ENCODE results near the gene CD207. TPM values are rescaled to one million over a fixed set of nuclear protein-coding genes. Genes with fewer than 3 reads are reported as not detected.
"Not testable (repeated sequence)": the region's sequence is repeated elsewhere in the genome, so short reads cannot be mapped to it uniquely, and the experiment has no call there.

CD207 gene
- total and polyA plus RNA-seq, 4 experiments from 2014 or later: not detected

DNA sequence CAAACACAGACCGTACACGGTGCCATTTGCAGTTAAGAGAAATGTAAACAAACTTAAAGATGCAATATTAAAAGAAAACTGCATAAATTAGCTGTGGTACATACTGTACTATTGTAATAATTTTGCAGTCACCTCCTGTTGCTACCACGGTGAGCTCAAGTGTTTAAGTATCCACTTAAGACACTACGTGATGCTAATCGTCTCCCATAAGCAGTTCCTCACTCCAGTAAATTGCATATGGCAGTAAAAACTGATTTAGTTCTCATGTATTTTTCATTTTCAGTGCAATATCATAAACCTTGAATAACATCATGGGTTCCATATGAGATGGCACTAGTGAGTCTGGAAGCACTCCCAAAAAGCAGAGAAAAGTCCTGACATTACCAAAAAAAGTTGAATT is 29.6 kb downstream of the CD207 start:
- Mint-ChIP-seq H3K4me3 (no peak overlapping the region), H3K27ac (no peak overlapping the region), H3K36me3 (no peaks in the 10 kb centered on the region), H3K9me3 (peaks cover 0 to 1% (median 0%) of the 10 kb centered on the region in 8 donors), H3K4me1 (peaks cover 0 to 1% (median 0%) of the 10 kb centered on the region in 4 donors), H3K27me3 (peaks cover 2 to 5% of the 10 kb centered on the region in 2 donors)
- no peaks in the 10 kb centered on the region for H3K9me3 ChIP-seq (ENCODE audit: control insufficient read depth in 1 of 2, low read length in 2 of 2)
- H3K4me1 ChIP-seq (ENCODE audit: insufficient read depth, low read length): no peaks in the 10 kb centered on the region
- H3K4me3 ChIP-seq (ENCODE audit: low read length in 2 of 2): no peak overlapping the region
- H3K27me3 ChIP-seq (ENCODE audit: insufficient read depth, low read length): no peaks in the 10 kb centered on the region
- DNase-seq: no peak
- no peak overlapping the region for H3K27ac ChIP-seq (ENCODE audit: low read depth, low read length)
- intact Hi-C loops (cut with micrococcal nuclease): no loop called here
- ChIA-PET POLR2A (ENCODE audit: partially characterized antibody) (no interaction called here), CTCF (ENCODE audit: partially characterized antibody) (no interaction called here)
- no peaks in the 10 kb centered on the region for H3K36me3 ChIP-seq (ENCODE audit: insufficient read depth, low read length)

DNA sequence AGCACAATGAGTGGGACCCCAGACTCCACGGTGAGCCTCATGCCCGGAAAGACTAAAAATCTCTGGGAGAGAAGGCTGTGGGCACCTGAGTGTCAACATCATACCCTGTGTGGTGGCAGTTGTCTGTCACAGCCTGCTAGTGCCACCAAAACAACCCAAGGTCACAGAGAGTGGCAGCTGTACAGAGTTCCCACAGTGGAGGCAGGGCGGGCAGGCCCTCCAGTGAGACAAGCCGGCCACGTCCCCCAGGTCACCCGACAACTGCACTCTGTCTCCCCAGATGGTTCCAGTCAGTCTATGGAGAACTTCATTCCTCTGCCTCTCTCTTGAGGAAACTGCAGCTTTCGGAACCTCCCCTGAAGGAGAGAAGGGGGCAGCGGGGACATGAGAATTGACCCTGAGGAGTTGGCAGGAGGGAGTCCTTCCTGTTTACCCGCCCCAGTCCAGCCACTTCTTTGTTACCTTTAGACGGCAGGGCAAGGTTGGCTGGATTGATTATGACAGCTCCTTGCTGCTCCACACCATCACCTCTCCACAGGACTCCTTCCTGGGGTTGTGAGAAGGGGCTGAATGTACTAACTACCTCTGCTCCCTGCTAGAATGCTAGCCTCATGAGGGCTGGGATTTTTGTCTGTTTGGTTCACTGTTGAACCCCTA is 33.9 kb downstream of the CD207 start:
- DNase-seq: no peak
- Mint-ChIP-seq H3K27me3 (peaks cover 6 to 16% of the 10 kb centered on the region in 2 donors), H3K36me3 (peaks cover 0 to 7% of the 10 kb centered on the region in 2 donors), H3K4me1 (no peaks in the 10 kb centered on the region), H3K4me3 (no peak overlapping the region), H3K9me3 (peaks cover 0 to 10% (median 5%) of the 10 kb centered on the region in 8 donors), H3K27ac (no peak overlapping the region)
- Histone ChIP-seq H3K36me3 (ENCODE audit: insufficient read depth, low read length) (no peaks in the 10 kb centered on the region), H3K4me1 (ENCODE audit: insufficient read depth, low read length) (no peaks in the 10 kb centered on the region), H3K4me3 (ENCODE audit: low read length in 2 of 2) (no peak overlapping the region), H3K27me3 (ENCODE audit: insufficient read depth, low read length) (no peaks in the 10 kb centered on the region), H3K27ac (ENCODE audit: low read depth, low read length) (no peak overlapping the region), H3K9me3 (ENCODE audit: control insufficient read depth in 1 of 2, low read length in 2 of 2) (no peaks in the 10 kb centered on the region)
- intact Hi-C loops (cut with micrococcal nuclease): no loop called here
- ChIA-PET CTCF (ENCODE audit: partially characterized antibody) (no interaction called here), POLR2A (ENCODE audit: partially characterized antibody) (no interaction called here)

DNA sequence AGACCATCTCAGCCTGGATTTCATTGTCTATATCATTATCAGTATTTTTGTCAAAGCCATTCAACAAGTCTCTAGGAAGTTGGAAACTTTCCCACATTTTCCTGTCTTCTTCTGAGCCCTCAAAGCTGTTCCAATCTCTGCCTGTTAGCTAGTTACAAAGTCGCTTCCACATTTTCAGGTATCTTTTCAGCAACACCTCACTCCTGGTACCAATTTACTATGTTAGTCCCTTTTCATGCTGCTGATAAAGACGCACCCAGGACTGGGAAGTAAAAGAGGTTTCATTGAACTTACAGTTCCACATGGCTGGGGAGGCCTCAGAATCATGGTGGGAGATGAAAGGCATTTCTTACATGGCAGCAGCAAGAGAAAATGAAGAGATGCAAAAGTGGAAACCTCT is 35.9 kb downstream of the CD207 start:
- Histone ChIP-seq H3K27me3 (ENCODE audit: insufficient read depth, low read length) (no peaks in the 10 kb centered on the region), H3K4me3 (ENCODE audit: low read length in 2 of 2) (no peak overlapping the region), H3K9me3 (ENCODE audit: control insufficient read depth in 1 of 2, low read length in 2 of 2) (no peaks in the 10 kb centered on the region), H3K27ac (ENCODE audit: low read depth, low read length) (no peak overlapping the region), H3K36me3 (ENCODE audit: insufficient read depth, low read length) (no peaks in the 10 kb centered on the region), H3K4me1 (ENCODE audit: insufficient read depth, low read length) (no peaks in the 10 kb centered on the region)
- Mint-ChIP-seq H3K27ac (no peak overlapping the region), H3K4me1 (no peaks in the 10 kb centered on the region), H3K36me3 (peaks cover 0 to 7% of the 10 kb centered on the region in 2 donors), H3K4me3 (no peak overlapping the region), H3K27me3 (peaks cover 5 to 15% of the 10 kb centered on the region in 2 donors), H3K9me3 (peaks cover 0 to 10% (median 5%) of the 10 kb centered on the region in 8 donors)
- intact Hi-C loops (cut with micrococcal nuclease): no loop called here
- no peak for DNase-seq
- ChIA-PET CTCF (ENCODE audit: partially characterized antibody) (no interaction called here), POLR2A (ENCODE audit: partially characterized antibody) (no interaction called here)

DNA sequence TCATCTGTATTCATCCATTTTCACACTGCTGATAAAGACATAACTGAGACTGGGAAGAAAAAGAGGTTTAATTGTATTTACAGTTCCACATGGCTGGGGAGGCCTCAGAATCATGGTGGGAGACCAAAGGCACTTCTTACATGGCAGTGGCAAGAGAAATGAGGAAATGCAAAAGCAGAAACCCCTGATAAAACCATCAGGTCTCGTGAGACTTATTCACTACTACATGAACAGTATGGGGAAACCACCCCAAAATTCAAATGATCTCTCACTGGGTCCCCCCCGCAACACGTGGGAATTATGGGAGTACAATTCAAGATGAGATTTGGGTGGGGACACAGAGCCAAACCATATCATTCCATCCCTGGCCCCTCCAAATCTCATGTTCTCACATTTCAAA is 37.6 kb downstream of the CD207 start:
- H3K4me3 Mint-ChIP-seq; H3K27me3 ChIP-seq (ENCODE audit: insufficient read depth, low read length); H3K27ac Mint-ChIP-seq; CTCF ChIA-PET (ENCODE audit: partially characterized antibody); H3K9me3 ChIP-seq (ENCODE audit: control insufficient read depth in 1 of 2, low read length in 2 of 2); intact Hi-C loops (cut with micrococcal nuclease); DNase-seq; H3K27ac ChIP-seq (ENCODE audit: low read depth, low read length); H3K36me3 Mint-ChIP-seq; H3K4me1 ChIP-seq (ENCODE audit: insufficient read depth, low read length); POLR2A ChIA-PET (ENCODE audit: partially characterized antibody); H3K4me3 ChIP-seq (ENCODE audit: low read length in 2 of 2); H3K4me1 Mint-ChIP-seq; H3K36me3 ChIP-seq (ENCODE audit: insufficient read depth, low read length): not testable (repeated sequence)
- Mint-ChIP-seq H3K27me3 (peaks cover 8 to 21% of the 10 kb centered on the region in 2 donors), H3K9me3 (peaks cover 0 to 10% (median 4%) of the 10 kb centered on the region in 8 donors)

DNA sequence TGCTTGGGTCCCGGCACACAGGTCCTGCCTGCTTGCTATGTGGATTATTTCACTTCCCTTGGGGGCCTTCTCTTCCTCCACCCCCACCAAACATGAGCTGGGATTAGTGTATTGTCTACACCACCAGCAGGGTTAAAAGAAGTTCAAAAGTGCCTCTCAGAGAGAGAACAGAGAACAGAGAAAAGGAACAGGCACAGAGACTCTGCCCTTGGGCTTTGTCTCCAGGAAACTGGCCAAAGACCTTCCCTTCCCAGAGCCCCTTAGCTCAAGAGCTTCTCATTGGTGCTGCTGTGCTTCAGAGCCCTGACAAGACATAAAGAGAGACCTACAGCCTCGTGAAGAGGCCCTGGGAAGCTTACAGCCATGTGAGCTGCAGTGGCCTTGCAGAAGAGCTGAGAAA is 38.1 kb downstream of the CD207 start:
- Histone ChIP-seq H3K4me3 (ENCODE audit: low read length in 2 of 2) (no peak overlapping the region), H3K9me3 (ENCODE audit: control insufficient read depth in 1 of 2, low read length in 2 of 2) (no peaks in the 10 kb centered on the region), H3K36me3 (ENCODE audit: insufficient read depth, low read length) (no peaks in the 10 kb centered on the region), H3K27me3 (ENCODE audit: insufficient read depth, low read length) (no peaks in the 10 kb centered on the region), H3K4me1 (ENCODE audit: insufficient read depth, low read length) (no peaks in the 10 kb centered on the region), H3K27ac (ENCODE audit: low read depth, low read length) (no peak overlapping the region)
- intact Hi-C loops (cut with micrococcal nuclease): no loop called here
- DNase-seq: no peak
- Mint-ChIP-seq H3K4me3 (no peak overlapping the region), H3K27ac (no peak overlapping the region), H3K9me3 (peaks cover 0 to 10% (median 4%) of the 10 kb centered on the region in 8 donors), H3K36me3 (peaks cover 0 to 7% of the 10 kb centered on the region in 2 donors), H3K4me1 (no peaks in the 10 kb centered on the region), H3K27me3 (peaks cover 12 to 25% of the 10 kb centered on the region in 2 donors)
- POLR2A ChIA-PET (ENCODE audit: partially characterized antibody): no interaction called here
- CTCF ChIA-PET (ENCODE audit: partially characterized antibody): no interaction called here

DNA sequence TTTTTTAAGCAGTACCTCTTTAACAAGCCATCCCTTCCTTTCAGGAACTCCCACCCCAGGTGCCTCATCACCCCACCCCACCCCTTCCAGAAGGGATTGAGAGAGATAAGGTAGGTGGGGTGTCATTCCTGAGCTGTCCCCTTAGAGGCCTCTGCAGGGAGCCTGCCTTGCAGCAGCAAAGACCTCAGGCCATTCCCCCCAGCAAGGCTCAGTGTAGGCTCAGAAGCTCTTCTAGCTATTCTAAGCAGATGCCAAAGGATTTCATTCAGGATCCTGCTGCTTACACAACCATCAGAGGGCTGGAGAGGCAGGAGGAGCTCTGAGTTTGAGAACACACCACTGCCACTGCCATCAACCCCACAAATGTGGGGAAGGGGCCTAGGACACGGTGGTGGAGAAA is 39.4 kb downstream of the CD207 start:
- CTCF ChIA-PET (ENCODE audit: partially characterized antibody): no interaction called here
- peaks cover 18 to 34% of the 10 kb centered on the region in 2 donors for H3K27me3 Mint-ChIP-seq

DNA sequence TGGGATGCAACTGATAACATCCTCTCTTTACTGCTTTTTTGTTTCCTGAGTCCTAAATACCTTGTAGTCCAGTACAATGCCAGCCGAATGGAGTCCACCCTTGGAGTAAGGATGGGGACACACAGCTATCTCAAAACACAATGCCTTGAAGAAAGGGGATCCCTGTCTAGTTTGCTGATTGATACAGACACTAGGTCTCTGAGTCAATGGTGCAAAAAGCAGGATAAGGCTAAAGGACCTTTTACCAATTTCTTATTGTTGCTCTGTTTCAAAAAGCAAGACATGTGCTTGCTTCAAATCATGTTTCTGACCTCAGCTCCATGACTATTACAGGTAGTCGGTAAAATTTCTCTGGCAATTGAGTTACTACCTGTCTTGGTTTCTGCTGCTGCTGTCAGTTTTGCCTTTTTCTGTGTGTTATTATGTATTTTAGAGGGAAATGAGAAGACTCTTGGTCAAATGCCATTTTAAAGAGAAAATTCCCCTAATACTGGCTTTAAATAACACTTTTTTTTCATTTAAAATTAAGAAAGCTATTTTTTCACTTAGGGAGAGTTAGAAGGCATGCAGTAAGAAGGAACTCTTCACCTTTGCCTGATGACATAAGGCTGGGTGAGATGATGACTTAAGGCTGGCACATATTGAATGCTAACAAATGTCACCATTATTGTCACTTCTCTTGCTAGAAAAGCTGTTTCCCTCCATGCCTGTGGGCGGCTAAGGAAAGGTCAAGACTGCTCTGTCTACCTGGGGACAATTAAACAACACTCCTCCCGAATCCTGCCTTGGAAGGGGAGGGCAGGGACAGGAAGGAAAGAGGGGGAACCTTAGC is 40.2 kb downstream of the CD207 start:
- H3K36me3 ChIP-seq (ENCODE audit: insufficient read depth, low read length): no peaks in the 10 kb centered on the region
- no peak overlapping the region for H3K27ac ChIP-seq (ENCODE audit: low read depth, low read length)
- Mint-ChIP-seq H3K27ac (no peak overlapping the region), H3K27me3 (peaks cover 22 to 37% of the 10 kb centered on the region in 2 donors), H3K36me3 (peaks cover 0 to 7% of the 10 kb centered on the region in 2 donors), H3K4me3 (no peak overlapping the region), H3K9me3 (peaks cover 0 to 10% (median 4%) of the 10 kb centered on the region in 8 donors), H3K4me1 (peaks cover 0 to 4% (median 0%) of the 10 kb centered on the region in 4 donors)
- no peak overlapping the region for H3K4me3 ChIP-seq (ENCODE audit: low read length in 2 of 2)
- no peaks in the 10 kb centered on the region for H3K9me3 ChIP-seq (ENCODE audit: control insufficient read depth in 1 of 2, low read length in 2 of 2)
- H3K27me3 ChIP-seq (ENCODE audit: insufficient read depth, low read length): peaks cover 13% of the 10 kb centered on the region
- ChIA-PET CTCF (ENCODE audit: partially characterized antibody) (interaction anchor here (0.6 kb wide), 1 partner anchor 155 kb away, joined by 3 read pairs; no protein-coding TSS in a partner anchor), POLR2A (ENCODE audit: partially characterized antibody) (no interaction called here)
- DNase-seq: no peak
- H3K4me1 ChIP-seq (ENCODE audit: insufficient read depth, low read length): no peaks in the 10 kb centered on the region
- intact Hi-C loops (cut with micrococcal nuclease): no loop called here

More for the DNA sequence above, 39.4 kb downstream of the CD207 start:
- no peak for DNase-seq
- POLR2A ChIA-PET (ENCODE audit: partially characterized antibody): interaction anchor here (0.9 kb wide), 1 partner anchor 138 kb away, joined by 3 read pairs; no protein-coding TSS in a partner anchor
- intact Hi-C loops (cut with micrococcal nuclease): no loop called here
- Mint-ChIP-seq H3K27ac (no peak overlapping the region), H3K4me3 (no peak overlapping the region), H3K9me3 (peaks cover 0 to 10% (median 4%) of the 10 kb centered on the region in 8 donors), H3K36me3 (peaks cover 0 to 7% of the 10 kb centered on the region in 2 donors), H3K4me1 (no peaks in the 10 kb centered on the region)
- H3K4me1 ChIP-seq (ENCODE audit: insufficient read depth, low read length): no peaks in the 10 kb centered on the region
- no peaks in the 10 kb centered on the region for H3K9me3 ChIP-seq (ENCODE audit: control insufficient read depth in 1 of 2, low read length in 2 of 2)
- no peak overlapping the region for H3K4me3 ChIP-seq (ENCODE audit: low read length in 2 of 2)
- H3K27ac ChIP-seq (ENCODE audit: low read depth, low read length): no peak overlapping the region
- peaks cover 9% of the 10 kb centered on the region for H3K27me3 ChIP-seq (ENCODE audit: insufficient read depth, low read length)
- H3K36me3 ChIP-seq (ENCODE audit: insufficient read depth, low read length): no peaks in the 10 kb centered on the region

Data from CD4-positive, alpha-beta memory T cell (primary cell).